ENCODE results near the gene TUBGCP6.
A peak's percentile ranks its signal among the peaks of the same experiment; 100 is the strongest.
"Not testable (repeated sequence)": the region's sequence is repeated elsewhere in the genome, so short reads cannot be mapped to it uniquely, and the experiment has no call there.

Gene TUBGCP6

DNA sequence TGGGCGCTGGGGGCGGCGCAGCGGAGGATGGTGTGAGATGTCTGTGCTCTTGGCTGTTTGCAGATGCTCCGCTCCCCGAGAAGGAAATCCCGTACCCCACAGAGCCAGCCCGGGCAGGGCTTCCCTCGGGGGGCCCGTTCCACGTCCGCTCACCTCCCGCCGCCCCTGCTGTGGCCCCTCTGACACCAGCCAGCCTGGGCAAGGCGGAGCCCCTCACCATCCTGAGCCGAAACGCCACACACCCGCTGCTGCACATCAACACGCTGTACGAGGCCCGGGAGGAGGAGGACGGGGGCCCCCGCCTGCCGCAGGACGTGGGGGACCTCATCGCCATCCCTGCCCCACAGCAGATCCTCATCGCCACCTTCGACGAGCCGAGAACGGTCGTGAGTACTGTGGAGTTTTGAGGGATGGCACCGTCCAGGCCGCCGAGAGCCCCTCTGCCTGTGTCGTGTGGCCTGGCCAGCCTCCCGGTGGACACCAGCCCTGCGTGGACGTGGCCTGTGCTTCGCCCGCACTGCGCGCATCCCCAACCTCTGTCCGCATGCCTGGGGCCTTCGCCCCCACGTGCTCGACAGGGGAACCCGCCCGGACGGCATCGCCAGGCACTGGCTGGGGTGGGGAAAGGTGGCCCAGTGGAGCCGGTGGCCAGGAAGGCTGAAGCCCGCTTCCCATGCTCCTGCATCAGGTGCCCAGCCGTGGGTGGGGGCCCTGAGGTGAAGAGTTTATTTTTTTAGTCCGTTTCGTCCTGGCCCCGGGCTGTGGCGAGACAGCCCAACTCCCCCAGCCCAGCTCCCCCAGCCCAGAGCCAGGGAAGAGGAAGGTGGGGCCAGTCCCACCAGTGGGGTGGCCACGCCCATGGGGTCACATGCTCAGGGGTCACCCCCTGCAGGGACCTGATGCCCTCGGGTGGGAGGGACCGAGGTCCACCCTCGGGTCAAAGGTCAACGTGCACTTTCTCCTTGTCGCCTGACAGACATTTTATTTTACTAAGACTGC, 65.7 kb downstream of the TUBGCP6 start:
- DNase-seq, result peak; percentile 29

DNA sequence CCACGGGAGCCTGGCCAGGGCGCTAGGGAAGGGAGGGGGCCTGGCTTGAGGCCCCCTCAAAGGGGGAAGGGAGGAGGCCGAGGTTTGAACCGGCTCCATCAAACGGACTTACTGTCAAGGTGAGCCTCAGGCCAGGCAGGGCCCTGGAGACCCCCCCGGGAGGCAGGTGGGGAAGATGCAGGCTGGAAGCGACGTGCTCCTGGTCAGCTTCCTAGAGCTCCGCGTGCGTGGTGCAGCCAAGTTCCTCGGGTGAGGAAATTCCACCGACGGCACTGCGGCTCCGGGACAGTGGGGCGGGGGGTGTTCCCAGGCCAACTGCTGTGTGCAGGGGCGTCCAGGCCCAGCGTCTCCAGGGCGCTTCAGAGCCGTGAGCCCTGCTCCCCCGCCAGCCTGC, 66.4 kb downstream of the TUBGCP6 start:
- DNase-seq, result no peak

DNA sequence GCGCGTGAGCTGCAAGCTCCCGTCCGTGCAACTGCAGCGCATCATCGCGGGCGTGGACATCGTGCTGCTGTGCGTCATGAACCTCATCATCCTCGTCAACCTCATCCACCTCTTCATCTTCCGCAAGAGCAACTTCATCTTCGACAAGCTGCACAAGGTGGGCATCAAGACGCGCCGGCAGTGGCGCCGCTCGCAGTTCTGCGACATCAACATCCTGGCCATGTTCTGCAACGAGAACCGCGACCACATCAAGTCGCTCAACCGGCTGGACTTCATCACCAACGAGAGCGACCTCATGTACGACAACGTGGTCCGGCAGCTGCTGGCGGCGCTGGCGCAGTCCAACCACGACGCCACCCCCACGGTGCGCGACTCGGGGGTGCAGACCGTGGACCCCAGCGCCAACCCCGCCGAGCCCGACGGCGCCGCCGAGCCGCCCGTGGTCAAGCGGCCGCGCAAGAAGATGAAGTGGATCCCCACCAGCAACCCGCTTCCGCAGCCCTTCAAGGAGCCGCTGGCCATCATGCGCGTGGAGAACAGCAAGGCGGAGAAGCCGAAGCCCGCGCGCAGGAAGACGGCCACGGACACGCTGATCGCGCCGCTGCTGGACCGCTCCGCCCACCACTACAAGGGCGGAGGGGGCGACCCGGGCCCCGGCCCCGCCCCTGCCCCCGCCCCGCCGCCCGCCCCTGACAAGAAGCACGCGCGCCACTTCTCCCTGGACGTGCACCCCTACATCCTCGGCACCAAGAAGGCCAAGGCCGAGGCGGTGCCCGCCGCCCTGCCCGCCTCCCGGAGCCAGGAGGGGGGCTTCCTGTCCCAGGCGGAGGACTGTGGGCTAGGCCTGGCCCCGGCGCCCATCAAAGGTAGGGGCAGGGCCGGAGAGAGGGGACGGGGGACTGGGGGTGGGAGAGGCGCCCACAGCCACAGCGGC, 67.0 kb downstream of the TUBGCP6 start:
- DNase-seq, result peak; percentile 27

- DNase-seq, result peak; percentile 28
Observed at GRCh38 chr22:50176850-50177536, 67.8 kb downstream of the TUBGCP6 start.

DNA sequence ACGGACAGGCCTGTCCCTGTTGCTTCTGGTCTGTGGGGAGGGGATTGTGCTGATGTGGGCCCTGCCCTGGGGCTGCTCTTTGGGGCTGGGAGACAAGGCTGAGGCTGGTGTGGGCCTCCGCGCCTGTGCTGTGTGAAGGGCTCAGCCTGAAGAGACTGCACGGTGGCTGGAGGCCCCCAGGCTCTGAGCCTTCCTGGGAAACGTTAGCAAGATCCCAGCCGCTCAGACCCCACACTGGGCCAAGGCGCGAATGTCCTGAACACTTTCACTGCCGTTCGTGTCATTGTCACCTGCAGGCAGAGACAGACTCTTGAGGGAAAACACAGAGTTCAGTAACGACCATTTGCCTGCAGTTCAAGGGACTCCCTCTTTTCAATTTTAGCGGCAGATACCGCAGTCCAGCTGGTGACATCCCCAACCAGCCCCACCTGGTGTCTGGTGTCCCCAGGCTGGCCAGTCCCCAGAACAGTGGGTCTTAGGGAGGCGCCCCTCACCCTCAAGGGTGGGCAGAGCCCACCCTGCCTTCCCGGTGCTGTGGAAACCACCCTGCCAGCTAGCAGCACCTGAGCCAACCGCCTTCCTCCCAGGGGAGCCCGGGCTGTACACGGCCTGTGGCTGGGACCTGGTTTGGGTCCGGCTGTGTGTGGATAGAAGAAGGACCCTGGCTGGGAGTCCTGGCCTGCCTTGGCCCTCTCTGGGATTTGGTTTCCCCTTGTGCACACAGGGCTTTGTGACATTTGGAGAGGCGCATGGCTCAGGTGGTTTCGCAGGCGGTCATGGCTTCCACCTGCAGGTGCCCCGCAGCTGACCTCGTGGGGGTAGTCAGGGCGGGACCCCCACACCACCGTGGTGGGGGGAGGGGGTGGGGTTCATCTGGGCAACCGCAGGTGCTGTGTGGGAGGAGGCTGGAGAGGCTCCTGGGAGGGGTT, 68.6 kb downstream of the TUBGCP6 start:
- DNase-seq, result no peak

DNA sequence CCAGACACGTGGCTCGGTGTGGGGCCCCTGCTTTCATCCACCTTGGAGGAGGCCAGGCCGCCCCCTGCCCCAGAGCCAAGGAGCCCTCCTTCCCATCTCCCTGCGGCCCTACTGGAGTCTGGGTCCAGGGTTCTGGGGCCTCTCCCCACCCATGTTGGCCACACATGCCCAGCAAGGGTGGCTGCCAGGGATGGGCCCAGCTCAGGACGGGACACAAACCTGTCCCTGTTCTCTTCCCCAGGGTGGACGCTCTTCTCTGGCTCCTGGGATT, 69.7 kb downstream of the TUBGCP6 start:
- no peak for DNase-seq

DNA sequence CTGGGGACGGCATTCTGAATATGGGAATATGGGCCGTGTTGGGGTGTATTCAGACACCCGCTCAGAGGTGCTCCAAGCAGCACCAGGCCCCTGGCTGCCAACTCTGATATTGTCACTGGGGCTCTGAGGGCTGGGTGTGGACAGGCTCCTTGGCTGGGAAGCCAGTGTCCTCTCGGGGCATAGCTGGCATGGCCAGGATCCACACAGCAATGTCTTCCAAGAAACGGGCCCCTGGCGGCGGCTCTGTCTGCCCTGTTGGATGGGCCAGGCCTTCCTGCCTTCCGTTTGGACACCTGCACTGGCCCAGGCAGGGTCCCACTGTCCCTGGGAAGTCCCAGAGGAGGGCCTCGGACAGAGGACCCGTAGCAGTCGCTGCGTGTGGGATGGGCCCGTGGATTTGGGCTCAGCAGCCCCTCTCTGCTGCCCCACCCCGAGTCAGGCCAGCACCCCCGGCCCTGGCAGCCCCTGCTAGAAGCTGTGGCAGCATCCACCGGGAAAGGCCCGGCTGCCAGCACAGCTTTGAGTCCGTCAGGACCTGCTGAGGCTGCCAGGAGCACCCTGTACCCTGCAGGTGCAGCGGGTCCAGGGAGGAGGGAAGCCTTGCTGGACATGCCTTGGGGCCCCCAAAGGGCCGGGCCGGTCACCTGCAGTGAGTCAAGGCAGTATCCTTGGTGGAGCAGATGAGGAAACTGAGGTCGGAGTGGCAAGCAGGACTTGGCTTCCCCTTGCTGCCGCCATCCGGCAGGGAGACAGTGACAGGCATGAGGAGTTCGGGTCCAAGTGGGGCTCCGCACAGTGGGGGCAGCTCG, 70.2 kb downstream of the TUBGCP6 start:
- peak; percentile 24 for DNase-seq

GRCh38 chr22:50173983-50174355, 70.9 kb downstream of the TUBGCP6 start:
- DNase-seq, result peak; percentile 29

GRCh38 chr22:50173311-50173982, 71.4 kb downstream of the TUBGCP6 start:
- DNase-seq, result no peak

DNA sequence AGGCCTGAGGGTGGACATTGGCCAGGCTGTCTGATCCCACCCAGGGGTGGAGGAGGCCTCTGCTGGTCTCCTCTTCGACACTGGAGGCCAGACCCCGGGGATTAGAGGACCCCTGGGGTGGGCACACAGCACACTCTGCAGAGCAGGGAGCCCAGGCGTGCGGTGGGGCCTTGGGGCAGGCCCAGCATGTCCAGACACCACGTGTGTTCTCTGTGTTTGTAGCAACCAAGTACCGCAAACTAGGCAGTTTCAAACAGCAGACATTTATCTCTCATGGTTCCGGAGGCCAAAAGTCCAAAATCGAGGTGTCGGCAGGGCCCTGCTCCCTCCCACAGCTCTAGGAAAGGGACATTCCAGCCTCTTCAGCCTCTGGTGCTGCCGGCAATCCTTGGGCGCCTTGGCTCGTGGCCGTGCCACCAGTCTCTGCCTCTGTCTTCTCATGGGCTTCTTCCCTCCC, 72.8 kb downstream of the TUBGCP6 start:
- DNase-seq, result no peak

DNA sequence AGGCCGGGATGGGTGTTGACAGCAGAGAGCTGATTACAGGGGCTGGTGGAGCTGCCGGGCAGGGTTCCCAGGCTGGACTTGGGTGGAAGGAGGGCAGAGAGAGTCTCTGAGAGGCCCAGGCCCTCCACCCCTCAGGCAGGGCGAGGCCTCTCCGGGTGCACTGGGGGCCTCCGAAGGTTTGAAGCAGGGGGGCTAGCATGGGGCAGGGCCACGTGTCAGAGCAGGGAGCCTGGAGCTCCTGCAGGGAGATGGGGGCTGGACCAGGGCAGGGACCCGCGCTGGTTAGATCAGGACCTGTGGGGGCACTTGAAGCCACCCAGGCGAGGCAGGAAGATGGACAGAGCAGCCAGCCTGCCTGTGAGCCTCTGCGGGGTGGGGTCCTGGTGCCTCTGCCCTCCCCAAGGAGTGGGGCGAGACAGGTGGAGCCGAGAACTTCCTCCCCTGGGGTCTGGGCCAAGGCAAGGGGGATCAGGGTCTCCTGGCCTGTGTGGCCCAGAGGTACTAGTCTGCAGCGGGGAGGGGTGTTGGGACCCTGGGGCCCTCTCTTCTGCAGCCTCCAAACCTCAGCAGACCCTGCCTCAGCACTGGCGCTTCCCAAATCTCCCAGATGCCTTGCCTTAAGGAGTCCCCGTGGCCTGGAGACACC, 73.4 kb downstream of the TUBGCP6 start:
- DNase-seq, result no peak

GRCh38 chr22:50170453-50171318, 74.1 kb downstream of the TUBGCP6 start, which contains the start of gene PANX2:
TSS of gene PANX2 (plus strand) at chr22:50170731. CDS start at chr22:50170731, 0 bp downstream.
- DNase-seq, result no peak

DNA sequence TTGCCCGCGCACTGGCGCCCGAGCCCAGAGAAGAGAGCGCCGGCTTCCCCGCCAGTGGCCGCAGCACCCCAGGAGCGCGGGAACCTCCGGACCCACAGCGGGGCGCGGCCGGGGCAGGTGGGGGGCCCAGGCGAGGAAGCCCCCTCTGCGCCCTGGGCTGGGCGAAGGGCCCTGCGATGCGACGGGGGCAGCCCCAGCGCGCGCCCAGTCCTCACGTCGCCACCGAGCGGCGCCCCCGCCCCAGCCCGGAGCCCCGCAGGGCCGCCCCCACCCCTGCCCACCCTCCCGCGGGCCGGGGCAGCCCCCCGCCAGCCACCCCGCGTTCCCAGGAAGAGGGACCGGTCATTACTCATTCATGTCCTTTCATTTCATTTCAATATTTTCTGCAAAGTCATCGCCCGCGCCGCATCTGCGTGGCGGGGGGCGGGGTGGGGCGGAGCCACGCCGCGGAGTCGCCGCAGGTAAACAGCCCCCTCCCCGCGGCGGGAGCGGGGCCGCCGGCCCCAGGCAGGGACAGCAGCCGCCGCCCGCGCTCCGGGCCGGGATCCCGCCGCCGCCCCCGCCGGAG, 75.0 kb downstream of the TUBGCP6 start:
- DNase-seq, result no peak

DNA sequence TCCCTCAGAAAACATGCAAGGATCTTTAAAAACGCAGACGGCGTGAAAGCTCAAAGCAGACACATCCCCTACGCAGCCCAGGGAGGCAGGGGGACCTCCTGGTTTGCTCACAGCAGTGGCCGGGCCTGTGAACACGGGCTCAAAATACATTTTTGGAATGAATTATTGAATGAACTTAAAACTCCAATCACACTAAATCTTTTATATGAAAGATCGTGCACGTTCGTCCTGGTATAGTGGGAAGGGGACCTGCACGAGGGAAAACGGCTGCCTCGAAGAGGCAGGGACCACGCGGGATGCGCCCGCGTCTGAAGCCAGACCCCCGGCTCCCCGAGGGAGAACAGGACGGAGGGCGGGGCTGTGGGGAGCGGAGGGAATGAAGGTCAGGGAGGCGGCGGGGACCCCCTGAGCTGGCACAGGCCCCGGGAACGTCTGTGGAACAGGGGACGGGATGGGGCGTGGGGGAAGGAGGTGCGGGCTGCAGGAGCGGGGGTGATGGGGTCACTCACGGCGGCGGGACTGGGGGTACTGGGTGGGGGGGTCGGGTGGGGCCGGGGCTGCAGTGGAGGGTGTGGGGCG, 75.6 kb downstream of the TUBGCP6 start:
- DNase-seq, result no peak

DNA sequence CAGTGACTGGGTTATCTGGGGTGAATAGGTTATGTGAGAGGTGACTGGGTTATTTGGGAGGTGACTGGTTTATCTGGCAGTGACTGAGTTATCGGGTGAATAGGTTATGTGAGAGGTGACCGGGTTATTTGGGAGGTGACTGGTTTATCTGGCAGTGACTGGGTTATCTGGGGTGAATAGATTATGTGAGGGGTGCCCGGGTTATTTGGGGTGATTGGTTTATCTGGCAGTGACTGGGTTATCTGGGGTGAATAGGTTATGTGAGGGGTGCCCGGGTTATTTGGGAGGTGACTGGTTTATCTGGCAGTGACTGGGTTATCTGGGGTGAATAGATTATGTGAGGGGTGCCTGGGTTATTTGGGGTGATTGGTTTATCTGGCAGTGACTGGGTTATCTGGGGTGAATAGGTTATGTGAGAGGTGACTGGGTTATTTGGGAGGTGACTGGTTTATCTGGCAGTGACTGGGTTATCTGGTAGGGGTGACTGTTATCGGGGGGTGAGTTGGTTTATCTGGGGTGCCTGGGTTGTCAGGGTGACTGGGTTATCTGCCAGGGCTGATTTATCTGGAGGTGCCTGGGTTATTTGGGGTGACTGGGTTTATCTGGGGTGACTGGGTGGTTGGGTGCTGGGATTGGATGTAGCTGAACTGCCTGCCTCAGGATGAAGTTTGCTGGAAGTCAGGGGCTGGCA, 76.2 kb downstream of the TUBGCP6 start:
- not testable (repeated sequence) for DNase-seq

DNA sequence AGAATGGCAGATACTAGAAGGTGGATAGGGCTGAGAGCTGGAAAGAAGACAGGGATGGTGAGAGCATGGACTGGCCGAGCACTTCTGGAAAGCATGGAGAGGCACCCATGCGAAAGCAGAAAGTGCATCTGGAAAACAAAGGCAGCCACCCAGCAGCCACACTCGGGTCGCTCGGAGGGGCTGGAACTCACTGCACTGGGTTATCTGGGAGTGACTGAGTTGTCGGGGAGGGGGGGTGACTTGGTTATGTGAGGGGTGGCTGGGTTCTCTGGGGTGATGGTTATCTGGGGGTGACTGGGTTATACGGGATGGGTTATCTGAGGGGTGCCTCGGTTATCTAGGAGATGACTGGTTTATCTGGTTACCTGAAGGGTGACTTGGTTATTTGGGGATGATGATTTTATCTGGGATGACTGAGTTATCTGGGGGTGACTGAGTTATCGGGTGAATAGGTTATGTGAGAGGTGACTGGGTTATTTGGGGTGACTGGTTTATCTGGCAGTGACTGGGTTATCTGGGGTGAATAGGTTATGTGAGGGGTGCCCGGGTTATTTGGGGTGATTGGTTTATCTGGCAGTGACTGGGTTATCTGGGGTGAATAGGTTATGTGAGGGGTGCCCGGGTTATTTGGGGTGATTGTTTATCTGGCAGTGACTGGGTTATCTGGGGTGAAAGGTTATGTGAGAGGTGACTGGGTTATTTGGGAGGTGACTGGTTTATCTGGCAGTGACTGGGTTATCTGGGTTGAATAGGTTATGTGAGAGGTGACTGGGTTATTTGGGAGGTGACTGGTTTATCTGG, 76.9 kb downstream of the TUBGCP6 start:
- DNase-seq, result no peak
